Spleen (tissue), 11 donors: ENCODE data around the gene PTTG2. TPM values are rescaled to one million over a fixed set of nuclear protein-coding genes. Genes with fewer than 3 reads are reported as not detected.

Experiments
- DNase-seq: peaks from one replicate; pipeline ENCODE4 v3.0.0-alpha.2; 2020
- H3K27ac ChIP-seq, 8 donors: fragments of 200-600 bp; sonication (generic) in 7 of 8; 1 replicate in 4 of 8; 2 replicates in 4 of 8; pipeline versions ENCODE4 v1.5.0 to v1.8.0; 2016 to 2021; ENCODE audit warnings: inconsistent platforms in 4 of 8, mild to moderate bottlenecking in 4 of 8, moderate library complexity in 1 of 8
- H3K27me3 ChIP-seq, 7 donors: fragments of 200-600 bp; sonication (generic) in 6 of 7; replicated peaks in 1 of 7; 1 replicate in 4 of 7; 2 replicates in 3 of 7; pipeline versions ENCODE4 v1.5.0 to v1.8.0; 2016 to 2021; ENCODE audit warnings: inconsistent platforms in 3 of 7, mild to moderate bottlenecking in 1 of 7
- H3K36me3 ChIP-seq, 6 donors: fragments of 200-600 bp; sonication (generic) in 5 of 6; 1 replicate in 4 of 6; 2 replicates in 2 of 6; pipeline versions ENCODE4 v1.5.0 to v1.8.0; 2016 to 2021; ENCODE audit warnings: inconsistent platforms in 2 of 6
- H3K4me1 ChIP-seq, 6 donors: fragments of 200-600 bp; sonication (generic) in 5 of 6; 1 replicate in 3 of 6; 2 replicates in 3 of 6; pipeline versions ENCODE4 v1.5.0 to v1.8.0; 2016 to 2021; ENCODE audit warnings: inconsistent platforms in 3 of 6
- H3K4me3 ChIP-seq, 8 donors: fragments of 200-600 bp; sonication (generic) in 7 of 8; 1 replicate in 4 of 8; 2 replicates in 4 of 8; pipeline versions ENCODE4 v1.5.0 to v1.8.0; 2016 to 2021; ENCODE audit warnings: inconsistent platforms in 4 of 8, mild to moderate bottlenecking in 4 of 8, moderate library complexity in 2 of 8
- H3K9me3 ChIP-seq, 8 donors: fragments of 200-600 bp; sonication (generic) in 7 of 8; 1 replicate in 4 of 8; 2 replicates in 4 of 8; pipeline versions ENCODE4 v1.5.0 to v1.8.0; 2016 to 2021; ENCODE audit warnings: inconsistent platforms in 4 of 8
- POLR2A ChIP-seq, 3 donors: fragments of 450-650 bp; IDR thresholded peaks; one replicate each; pipeline ENCODE4 v1.5.1; 2017; ENCODE audit warnings: antibody characterized with exemption in 3 of 3, mild to moderate bottlenecking in 1 of 3
- POLR2AphosphoS5 ChIP-seq, 3 donors: sonication (generic); formaldehyde crosslinking; IDR thresholded peaks; one replicate each; pipeline ENCODE4 v1.5.1; 2017; ENCODE audit warnings: antibody characterized with exemption in 3 of 3
- WGBS, 5 donors: extraction: QIAGEN DNeasy Blood & Tissue Kit in 3 of 5; methylation state at CpG; one replicate each; pipeline versions ENCODE4 v1.1.5 to v1.1.7; 2013 to 2018; 5-methylcytosine and 5-hydroxymethylcytosine counted together
- intact Hi-C: fragments of 100-400 bp; cut with DNase I; formaldehyde crosslinking; loops from one replicate; pipeline ENCODE4 v1.15.0; 2023; ENCODE audit warnings: low total_unique reads
- polyA plus RNA-seq, 3 donors: library from polyadenylated mRNA; stranded (reverse); fragments of 200-250 nt; gene quantifications; one replicate each; pipeline ENCODE4 v1.2.1, GENCODE V29; 2013
- total RNA-seq, 7 donors: library from RNA; depleted of rRNA in 3 of 7; stranded (reverse); fragments of >200 nt in 3 of 7; fragmentation: NEBNext Ultra II Directional in 4 of 7; extraction: Animal tissue kit (Norgen Biotek cat#: 25700) in 4 of 7; gene quantifications; one replicate each; pipeline versions ENCODE4 v1.1.0 to v1.2.1, GENCODE V29; 2016 to 2021
- TF ChIP-seq, protein P1 (sequence below), 11 experiments: fragments of 200-600 bp in 7 of 11; fragments of 450-650 bp in 4 of 11; sonication (generic) in 4 of 11; IDR thresholded peaks in 8 of 11; conservative IDR thresholded peaks in 3 of 11; 1 replicate in 7 of 11; 2 replicates in 4 of 11; pipeline versions ENCODE4 v1.4.0 to v1.8.0; 2016 to 2021; ENCODE audit warnings: antibody characterized with exemption in 11 of 11, inconsistent platforms in 4 of 11, mild to moderate bottlenecking in 1 of 11
- donor health status: healthy with polysubstance abuse.
- donor health status: DM: no; HTN: no; CAD: no; lungs with moderate emphysema.
- donor health status: DM: no; HTN: no; CAD: no.
- donor health status: Bipolar disorder and iron deficiency.
- donor health status: healthy.
- donor health status: DM: no; HTN: no; CAD: no.
- donor health status: DM: yes; HTN: yes; CAD: no.

The PTTG2 gene
- total and polyA plus RNA-seq, 10 donors: 0.53 to 7.5 (median 2.8) TPM

DNA sequence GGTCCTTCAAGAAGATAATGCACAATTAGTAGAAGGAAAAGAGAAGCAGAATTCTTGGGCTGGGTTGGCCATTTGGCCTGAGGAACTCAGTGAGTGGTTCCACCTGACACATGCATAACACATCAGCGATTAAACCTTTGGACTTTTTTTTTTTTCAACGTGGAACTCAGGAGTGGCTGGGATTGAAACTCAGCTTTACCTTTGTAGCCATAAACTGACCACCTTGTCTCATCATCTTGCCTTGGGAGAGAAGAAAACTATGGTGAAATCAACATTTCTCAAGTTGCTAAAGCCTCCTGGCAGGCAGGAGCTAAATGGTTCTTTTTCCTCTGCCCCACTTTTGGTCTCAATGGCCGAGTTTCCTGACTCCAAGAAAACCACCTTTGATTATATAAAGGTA, 16.3 kb downstream of the PTTG2 start:
- H3K4me3 ChIP-seq: peak overlapping the region; percentile 28 to 94 (median 74)
- no peaks in the 10 kb centered on the region for H3K36me3 ChIP-seq
- peaks cover 14 to 46% (median 37%) of the 10 kb centered on the region in 6 donors for H3K4me1 ChIP-seq
- H3K27ac ChIP-seq: peak overlapping the region; percentile 66 to 99 (median 96)
- TF ChIP-seq POLR2A (IDR thresholded peaks at IDR 0.05) (no peak), POLR2AphosphoS5 (IDR thresholded peaks at IDR 0.05) (no peak)
- TF ChIP-seq, protein P1, sequence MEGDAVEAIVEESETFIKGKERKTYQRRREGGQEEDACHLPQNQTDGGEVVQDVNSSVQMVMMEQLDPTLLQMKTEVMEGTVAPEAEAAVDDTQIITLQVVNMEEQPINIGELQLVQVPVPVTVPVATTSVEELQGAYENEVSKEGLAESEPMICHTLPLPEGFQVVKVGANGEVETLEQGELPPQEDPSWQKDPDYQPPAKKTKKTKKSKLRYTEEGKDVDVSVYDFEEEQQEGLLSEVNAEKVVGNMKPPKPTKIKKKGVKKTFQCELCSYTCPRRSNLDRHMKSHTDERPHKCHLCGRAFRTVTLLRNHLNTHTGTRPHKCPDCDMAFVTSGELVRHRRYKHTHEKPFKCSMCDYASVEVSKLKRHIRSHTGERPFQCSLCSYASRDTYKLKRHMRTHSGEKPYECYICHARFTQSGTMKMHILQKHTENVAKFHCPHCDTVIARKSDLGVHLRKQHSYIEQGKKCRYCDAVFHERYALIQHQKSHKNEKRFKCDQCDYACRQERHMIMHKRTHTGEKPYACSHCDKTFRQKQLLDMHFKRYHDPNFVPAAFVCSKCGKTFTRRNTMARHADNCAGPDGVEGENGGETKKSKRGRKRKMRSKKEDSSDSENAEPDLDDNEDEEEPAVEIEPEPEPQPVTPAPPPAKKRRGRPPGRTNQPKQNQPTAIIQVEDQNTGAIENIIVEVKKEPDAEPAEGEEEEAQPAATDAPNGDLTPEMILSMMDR (IDR thresholded peaks at IDR 0.05 in 8 of 11, conservative IDR thresholded peaks at IDR 0.05 in 3 of 11): no peak
- H3K9me3 ChIP-seq: no peaks in the 10 kb centered on the region
- 23 to 45% (median 39%) methylated on average over 3 of the region's 3 CpGs for WGBS, 5 donors
- intact Hi-C loops: loop anchor here (10.0 kb wide), 2 partner anchors 48 to 172 kb away; no protein-coding TSS in a partner anchor
- no peaks in the 10 kb centered on the region for H3K27me3 ChIP-seq
- no peak for DNase-seq

DNA sequence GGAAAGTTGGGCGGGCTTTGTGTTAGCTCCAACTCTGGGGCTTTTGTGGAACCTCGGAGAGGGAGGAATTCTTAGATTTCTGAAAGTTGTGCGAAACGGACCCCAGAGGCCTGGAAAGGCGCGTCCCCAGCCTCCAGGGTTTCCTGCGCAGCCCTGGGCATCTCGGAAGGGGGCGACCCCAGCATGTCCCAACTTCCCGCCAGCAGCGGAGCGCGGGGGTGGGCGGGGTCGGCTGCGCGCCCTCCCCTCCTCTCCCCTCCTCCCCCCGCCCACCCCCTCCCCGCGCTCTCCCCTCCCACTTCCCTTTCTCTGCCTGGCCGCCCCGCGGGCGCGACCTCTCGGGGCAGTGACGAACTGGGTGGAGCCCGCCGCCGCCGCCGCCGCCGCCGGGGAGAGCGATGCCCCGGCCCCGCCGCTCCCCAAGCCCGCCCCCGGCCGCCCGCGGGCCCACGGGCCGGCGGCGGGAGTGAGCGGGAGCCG, 16.8 kb downstream of the PTTG2 start:
- no peaks in the 10 kb centered on the region for H3K27me3 ChIP-seq

DNA sequence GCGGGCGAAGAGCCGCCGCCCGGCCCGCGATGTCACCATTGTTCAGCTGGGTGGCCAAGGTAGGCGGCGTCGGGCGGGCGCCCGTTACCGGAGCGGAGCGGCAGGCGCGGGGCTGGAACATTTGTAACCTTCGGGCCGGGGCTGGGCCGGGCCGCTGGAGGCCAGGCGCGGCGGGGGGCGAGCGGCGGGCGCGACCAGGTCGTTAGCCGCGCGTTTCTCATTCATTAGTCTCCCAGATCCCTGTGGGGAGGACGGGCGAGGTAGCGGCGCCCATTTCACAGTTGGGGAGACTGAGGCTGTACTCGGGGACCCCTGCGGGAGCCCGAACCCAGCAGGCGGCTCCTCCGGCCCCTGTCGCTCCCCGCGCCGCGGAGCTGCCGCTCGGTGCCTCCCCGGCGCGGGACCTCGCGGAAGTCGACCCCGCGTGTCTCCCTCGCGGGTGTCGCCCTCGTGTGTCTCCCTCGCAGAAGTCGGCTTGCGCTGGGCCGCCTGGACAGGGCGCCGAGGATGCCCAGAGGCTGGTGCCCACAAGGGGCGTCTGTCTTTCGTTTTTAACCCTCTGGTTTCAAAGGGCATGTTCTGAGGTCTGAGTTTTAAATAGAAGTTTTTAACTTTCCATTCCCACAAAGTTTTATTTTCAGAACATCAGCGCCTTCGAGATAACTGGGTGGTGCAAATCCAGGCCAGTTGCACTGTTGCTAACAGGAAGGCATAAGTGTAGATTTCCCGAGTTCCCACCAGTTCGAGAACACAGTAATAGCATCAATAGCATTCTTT, 17.5 kb downstream of the PTTG2 start:
- DNase-seq: peak; percentile 97
- intact Hi-C loops: loop anchor here (10.0 kb wide), 2 partner anchors 47 to 173 kb away; no protein-coding TSS in a partner anchor
- 0 to 1% (median 0%) methylated on average over 37 to 74 of the region's 74 CpGs for WGBS, 5 donors
- H3K27ac ChIP-seq: peak overlapping the region; percentile 91 to 99 (median 96)
- no peaks in the 10 kb centered on the region for H3K9me3 ChIP-seq
- H3K27me3 ChIP-seq: no peaks in the 10 kb centered on the region
- H3K4me1 ChIP-seq: peaks cover 17 to 58% (median 46%) of the 10 kb centered on the region in 6 donors
- peak overlapping the region; percentile 69 to 94 (median 78) for H3K4me3 ChIP-seq
- TF ChIP-seq, protein P1 (IDR thresholded peaks at IDR 0.05 in 8 of 11, conservative IDR thresholded peaks at IDR 0.05 in 3 of 11): peak; percentile 48 to 93 (median 76)
- TF ChIP-seq POLR2AphosphoS5 (IDR thresholded peaks at IDR 0.05) (peak; percentile 78 to 86 (median 83)), POLR2A (IDR thresholded peaks at IDR 0.05) (no peak)
- no peaks in the 10 kb centered on the region for H3K36me3 ChIP-seq

More for the DNA sequence above, 16.8 kb downstream of the PTTG2 start:
- Histone ChIP-seq H3K27ac (peak overlapping the region; percentile 91 to 99 (median 96)), H3K4me1 (peaks cover 14 to 52% (median 39%) of the 10 kb centered on the region in 6 donors), H3K4me3 (peak overlapping the region; percentile 69 to 94 (median 78)), H3K9me3 (no peaks in the 10 kb centered on the region), H3K36me3 (no peaks in the 10 kb centered on the region)
- peak; percentile 97 for DNase-seq
- TF ChIP-seq POLR2A (IDR thresholded peaks at IDR 0.05) (no peak), POLR2AphosphoS5 (IDR thresholded peaks at IDR 0.05) (peak; percentile 37 to 74 (median 51))
- TF ChIP-seq, protein P1 (IDR thresholded peaks at IDR 0.05 in 8 of 11, conservative IDR thresholded peaks at IDR 0.05 in 3 of 11): no peak
- intact Hi-C loops: loop anchor here (10.0 kb wide), 2 partner anchors 48 to 172 kb away; no protein-coding TSS in a partner anchor
- WGBS, 5 donors: 1 to 9% (median 2%) methylated on average over 4 to 49 of the region's 50 CpGs
